Ureter (tissue), 1 donor: ENCODE measurements around the gene PPP3CA. TPM values are rescaled to one million over a fixed set of nuclear protein-coding genes. Genes with fewer than 3 reads are reported as not detected.
"Not testable (repeated sequence)": the region's sequence is repeated elsewhere in the genome, so short reads cannot be mapped to it uniquely, and the experiment has no call there.

Source experiments
- DNase-seq: peaks from one replicate; pipeline ENCODE4 v3.0.0-alpha.2; 2020; ENCODE audit warnings: low spot score
- total RNA-seq: library from RNA; stranded (reverse); gene quantifications from one replicate; pipeline ENCODE4 v1.2.4, GENCODE V29; 2023
- donor health status: DM: yes; HTN: yes; CAD: no.

PPP3CA gene
- total RNA-seq, 1 donor from 2014 or later: 36.2 TPM

GRCh38 chr4:101254776-101255175, 92.5 kb downstream of the PPP3CA start:
- DNase-seq: no peak

GRCh38 chr4:101253121-101253520, 94.2 kb downstream of the PPP3CA start:
- DNase-seq: no peak

GRCh38 chr4:101252721-101253120, 94.6 kb downstream of the PPP3CA start:
- DNase-seq: no peak

DNA sequence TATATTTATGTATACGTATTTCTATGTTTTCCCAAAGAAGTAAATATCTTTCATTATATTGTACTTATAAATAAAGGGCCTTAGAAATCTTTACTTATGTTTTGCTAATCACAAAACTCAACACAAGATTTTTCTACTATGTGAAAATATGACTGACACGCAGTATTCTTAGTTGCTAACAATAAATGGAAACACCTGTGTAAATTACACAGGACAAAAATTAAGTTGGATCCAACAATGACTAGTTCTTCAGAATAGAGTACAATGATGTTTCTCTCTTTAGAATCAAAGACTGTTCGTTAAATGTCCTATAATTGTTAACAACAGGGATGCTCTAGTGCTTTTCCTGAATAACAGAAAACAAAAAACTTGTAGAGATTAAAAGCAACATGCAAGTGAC, 96.1 kb downstream of the PPP3CA start:
- no peak for DNase-seq

GRCh38 chr4:101244349-101244748, 103.0 kb downstream of the PPP3CA start:
- DNase-seq: no peak

DNA sequence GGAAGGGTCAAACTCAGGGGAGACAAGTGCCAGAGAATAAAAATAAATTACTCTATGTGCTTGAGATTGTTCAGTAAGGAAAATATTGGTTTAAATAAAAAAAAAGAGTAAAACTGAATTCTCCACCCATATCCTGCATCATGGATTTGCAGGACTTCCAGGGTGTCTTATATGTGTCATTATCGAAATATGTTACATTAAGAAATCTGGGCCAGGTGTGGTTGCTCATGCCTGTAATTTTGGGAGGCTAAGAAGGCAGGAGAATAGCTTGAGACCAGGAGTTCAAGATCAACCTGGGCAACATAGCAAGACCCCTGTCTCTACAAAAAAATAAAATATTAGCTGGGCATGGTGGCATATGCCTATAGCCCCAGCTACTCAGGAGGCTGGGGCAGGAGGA, 104.9 kb downstream of the PPP3CA start:
- DNase-seq: no peak

GRCh38 chr4:101240099-101240498, 107.2 kb downstream of the PPP3CA start:
- DNase-seq: no peak

- DNase-seq: no peak
These were observed 107.7 kb downstream of the PPP3CA start for GRCh38 chr4:101239665-101240064.

DNA sequence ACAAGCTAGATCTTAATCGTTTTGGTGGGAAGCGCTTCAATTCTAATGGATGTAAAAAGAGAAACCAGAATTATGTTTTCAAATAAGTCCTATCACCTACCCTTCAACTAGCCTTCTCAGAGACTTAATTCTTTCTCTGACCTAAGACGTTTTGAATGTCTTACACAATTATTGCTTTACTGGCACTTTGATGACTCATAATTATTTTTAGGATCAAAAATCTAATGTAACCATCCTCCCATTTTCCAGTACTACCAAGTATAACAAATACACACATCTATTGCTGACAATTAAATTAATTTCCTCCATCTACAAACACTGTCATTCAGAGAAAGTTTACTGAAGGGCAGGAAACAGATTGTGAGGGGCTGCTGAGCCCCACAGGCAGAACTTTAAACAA, 108.6 kb downstream of the PPP3CA start:
- DNase-seq: no peak

GRCh38 chr4:101237773-101238172, 109.6 kb downstream of the PPP3CA start:
- no peak for DNase-seq

GRCh38 chr4:101236097-101236496, 111.2 kb downstream of the PPP3CA start:
- DNase-seq: no peak

DNA sequence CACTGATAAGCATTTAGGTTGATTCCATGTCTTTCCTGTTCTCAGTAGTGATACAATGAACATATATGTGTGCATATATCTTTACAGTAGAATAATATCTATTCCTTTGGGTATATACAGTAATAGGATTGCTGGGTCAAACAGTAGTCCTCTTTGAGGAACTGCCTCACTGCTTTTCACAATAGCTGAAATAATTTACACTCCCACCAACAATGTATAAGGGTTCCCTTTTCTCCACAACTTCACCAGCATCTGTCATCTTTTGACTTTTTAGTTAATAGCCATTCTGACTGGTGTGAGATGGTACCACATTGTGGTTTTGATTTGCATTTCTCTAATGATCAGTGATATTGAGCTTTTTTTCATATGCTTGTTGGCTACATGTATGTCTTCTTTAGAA, 113.2 kb downstream of the PPP3CA start:
- not testable (repeated sequence) for DNase-seq

DNA sequence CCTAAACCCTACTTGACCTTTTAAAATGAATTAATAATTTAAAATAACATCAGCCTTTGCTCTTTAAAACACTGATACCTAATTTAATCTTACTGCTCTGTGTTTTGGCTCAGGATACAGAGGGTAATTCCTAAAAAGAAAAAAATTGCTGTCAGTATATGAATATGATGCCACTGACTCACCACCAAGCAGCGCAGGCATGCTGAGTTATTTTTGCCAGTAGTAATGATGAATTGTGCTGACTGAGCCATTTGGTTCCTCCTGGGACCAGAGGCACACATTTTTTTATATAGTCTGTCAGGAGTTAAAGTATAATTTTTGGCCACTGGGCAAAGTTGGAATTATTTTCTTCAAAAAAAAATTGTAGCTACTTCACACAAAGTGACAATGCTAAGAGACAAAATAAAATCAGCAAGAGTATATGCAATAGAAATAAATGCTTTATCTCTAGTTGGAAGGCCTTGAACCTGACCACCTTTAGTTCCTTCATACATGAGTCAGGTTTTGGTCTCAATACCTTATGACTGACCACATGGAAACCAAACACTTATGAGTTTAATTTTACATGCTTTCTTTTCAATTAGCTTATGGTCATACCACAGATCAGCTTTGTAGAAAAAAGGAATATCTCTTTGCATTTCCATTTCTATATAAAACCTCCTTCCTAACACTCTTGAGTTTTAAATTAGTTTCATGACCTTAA, 115.1 kb downstream of the PPP3CA start:
- no peak for DNase-seq

GRCh38 chr4:101230801-101231426, 116.4 kb downstream of the PPP3CA start:
- no peak for DNase-seq

DNA sequence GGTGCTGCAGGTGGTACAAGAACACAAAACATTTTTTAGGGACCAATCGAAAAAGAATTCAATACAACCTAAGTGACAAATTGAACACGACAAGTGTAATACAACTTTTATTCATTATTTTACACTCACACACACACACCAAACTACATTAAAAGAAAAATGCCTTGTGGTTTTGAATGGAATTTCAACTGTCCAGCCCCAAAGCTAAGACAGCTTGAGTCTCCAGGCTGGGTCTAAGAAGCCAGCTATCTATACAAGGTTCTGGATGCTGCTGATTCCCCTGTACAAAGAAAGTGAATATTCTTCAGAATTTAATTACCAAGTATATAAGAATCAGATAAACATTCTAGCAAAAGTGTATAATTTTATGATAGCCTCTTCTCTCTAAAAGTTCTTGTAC, 118.2 kb downstream of the PPP3CA start:
- no peak for DNase-seq

DNA sequence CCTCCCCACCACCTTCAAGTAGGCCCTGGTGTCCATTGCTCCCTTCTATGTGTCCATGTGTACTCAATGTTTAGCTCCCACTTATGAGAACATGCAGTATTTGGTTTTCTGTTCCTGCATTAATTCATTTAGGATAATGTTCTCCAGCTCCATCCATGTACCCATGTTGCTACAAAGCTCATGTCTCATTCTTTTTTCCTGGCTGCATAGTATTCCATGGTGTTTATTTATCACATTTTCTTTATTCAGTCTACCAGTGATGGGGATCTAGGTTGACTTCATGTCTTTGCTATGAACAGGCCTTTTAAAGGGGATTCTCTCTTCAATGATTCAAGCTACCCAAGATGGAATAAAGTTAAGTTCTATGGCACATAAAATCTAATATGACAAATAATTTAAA, 119.6 kb downstream of the PPP3CA start:
- DNase-seq: no peak

DNA sequence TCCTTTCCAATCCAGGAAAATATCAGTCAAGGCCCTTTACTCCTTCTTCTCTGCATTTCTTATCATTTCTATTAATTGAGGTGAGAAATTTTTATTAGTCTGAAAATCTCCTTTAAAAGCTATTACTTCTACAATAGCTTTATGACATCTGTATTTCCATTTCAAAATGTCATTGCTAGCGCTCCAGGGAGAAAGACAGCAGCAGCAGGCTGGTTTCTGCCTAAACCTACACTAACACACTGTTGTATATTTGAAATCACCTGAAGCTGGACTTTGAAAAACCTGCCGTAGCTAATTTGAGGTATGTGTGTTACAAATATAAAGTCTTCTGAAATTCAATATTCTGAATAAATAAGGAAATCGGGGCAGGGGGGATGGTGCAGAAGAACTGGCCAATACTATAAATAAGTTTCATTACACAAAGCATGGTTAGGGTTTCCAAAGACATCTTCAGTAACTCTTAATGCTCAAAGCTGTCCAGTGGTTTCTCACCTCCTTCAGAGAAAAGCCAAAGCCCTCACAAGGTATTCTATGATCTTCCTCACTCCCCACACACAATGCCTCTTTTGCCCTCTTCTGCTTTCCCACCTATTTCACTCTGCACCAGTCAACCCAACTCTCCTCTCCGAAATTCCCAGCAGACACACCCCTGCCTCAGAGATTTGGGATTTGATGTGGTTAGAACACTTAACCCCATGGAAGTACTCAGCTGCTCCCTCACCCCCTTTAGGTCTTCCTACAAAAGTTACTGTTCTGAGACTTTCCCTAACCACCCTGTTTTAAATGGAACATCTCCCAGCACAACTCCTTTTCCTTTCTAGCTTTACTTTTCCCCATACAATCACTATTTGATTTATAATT, 122.7 kb downstream of the PPP3CA start:
- no peak for DNase-seq

- no peak for DNase-seq
These were observed 125.0 kb downstream of the PPP3CA start for GRCh38 chr4:101222156-101222845.

DNA sequence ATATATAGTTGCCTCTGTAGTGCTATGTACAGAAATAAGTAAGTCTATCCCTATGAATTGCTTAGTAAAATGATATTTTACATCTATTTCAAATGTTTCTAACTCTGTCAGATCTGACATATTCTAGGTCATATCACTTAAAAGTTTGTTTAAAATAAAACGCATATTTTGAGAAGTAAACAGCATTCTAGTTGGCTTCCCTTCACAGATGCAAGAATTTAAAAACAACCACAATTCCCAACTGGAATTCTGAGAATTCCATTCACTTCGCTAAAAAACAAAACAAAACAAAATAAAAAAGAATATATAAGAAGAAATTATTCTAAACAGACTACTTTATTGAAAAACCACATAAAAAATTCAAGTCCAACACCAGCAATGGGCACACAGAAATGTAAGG, 126.0 kb downstream of the PPP3CA start:
- no peak for DNase-seq

- DNase-seq: no peak
These were observed 128.4 kb downstream of the PPP3CA start for GRCh38 chr4:101218894-101219293.

- no peak for DNase-seq
These were observed 129.0 kb downstream of the PPP3CA start for GRCh38 chr4:101218346-101218745.

DNA sequence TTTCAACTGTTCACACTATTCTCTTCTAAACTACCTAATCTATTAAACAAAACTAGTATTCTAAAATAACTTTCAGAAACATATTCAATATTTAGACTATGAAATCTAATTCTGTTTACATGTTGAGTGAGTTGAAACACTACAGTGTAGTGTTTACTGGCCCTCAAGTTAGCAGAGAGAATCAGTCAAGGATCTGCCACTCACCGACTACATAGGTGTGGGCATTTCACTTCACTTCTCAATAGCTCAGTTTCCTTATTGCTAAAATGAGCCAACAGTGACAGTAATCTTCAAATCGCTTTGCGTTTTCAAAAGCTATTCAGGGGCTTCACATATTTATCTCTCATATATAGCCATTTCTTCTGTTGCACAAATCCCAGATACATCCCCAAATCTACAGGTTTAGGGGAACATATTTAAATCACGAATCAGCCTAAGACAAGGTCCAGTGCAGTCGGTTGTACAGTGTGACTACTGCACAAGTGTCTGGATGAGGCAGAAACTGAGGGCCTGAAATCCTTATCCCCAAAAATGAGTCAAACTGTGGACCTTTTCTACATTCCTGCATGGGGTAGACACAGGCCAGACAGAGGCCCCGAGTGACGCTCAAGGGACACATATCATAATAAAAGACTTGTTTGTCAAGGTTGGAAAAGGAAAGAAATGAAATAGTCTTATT, 129.8 kb downstream of the PPP3CA start:
- DNase-seq: no peak
